A549 (cell line): ENCODE measurements around the gene MAP3K5. TPM values are rescaled to one million over a fixed set of nuclear protein-coding genes. Genes with fewer than 3 reads are reported as not detected.

ENCODE experiments used
- ATAC-seq, 2 experiments: fragments of 200-7000 bp in 1 of 2; fragments of >200 bp in 1 of 2; cut with Nextera tagmentation in 1 of 2; cut with Tn5 transposase in 1 of 2; 3 replicates each; pipeline versions ENCODE4 v1.8.0 to v1.9.1; 2018 to 2020; ENCODE audit warnings: mild to moderate bottlenecking in 1 of 2, moderate library complexity in 1 of 2
- CTCF ChIA-PET: fragments of 300-600 bp; sonication (Branson Sonifier 250); formaldehyde crosslinking; extraction: SDS; loops from one replicate; lab custom pipeline; 2021; ENCODE audit warnings: antibody characterized with exemption, inconsistent platforms; lab: Yijun Ruan, JAX
- POLR2A ChIA-PET: fragments of 350-600 bp; formaldehyde crosslinking; extraction: SDS; loops from one replicate; lab custom pipeline; 2021; ENCODE audit warnings: antibody characterized with exemption, inconsistent platforms; lab: Yijun Ruan, JAX
- DNase-seq, 2 experiments: peaks; one replicate each; pipeline versions ENCODE4 v3.0.0 to v3.0.0-alpha.2; 2011 to 2016; ENCODE audit warnings: low read depth in 1 of 2, low spot score in 1 of 2
- FAIRE-seq: peaks from 2 replicates; lab custom pipeline; 2011; peaks lifted over from hg19 to GRCh38; lab: Jason Lieb, UNC
- H3K27ac ChIP-seq, 2 experiments: fragments of >200 bp; sonication (Bioruptor Twin); formaldehyde crosslinking; 3 replicates each; pipeline ENCODE4 v1.5.1; 2016 to 2017
- H3K4me1 ChIP-seq: fragments of >200 bp; sonication (Bioruptor Twin); formaldehyde crosslinking; 3 replicates; pipeline ENCODE4 v1.6.1; 2016
- H3K4me2 ChIP-seq: fragments of >200 bp; sonication (Bioruptor Twin); formaldehyde crosslinking; 3 replicates; pipeline ENCODE4 v1.6.1; 2016
- H3K4me3 ChIP-seq: fragments of >200 bp; sonication (Bioruptor Twin); formaldehyde crosslinking; 3 replicates; pipeline ENCODE4 v1.5.1; 2016
- H3K9me3 ChIP-seq: fragments of >200 bp; sonication (Bioruptor Twin); formaldehyde crosslinking; 3 replicates; pipeline ENCODE4 v1.6.1; 2016
- ATOH8 ChIP-seq: fragments of 250-450 bp; sonication (Bioruptor Pico); IDR thresholded peaks from 2 replicates; pipeline ENCODE4 v1.5.0; 2020; ENCODE audit warnings: low read depth, mild to moderate bottlenecking, moderate library complexity
- BHLHE40 ChIP-seq: IDR thresholded peaks from 2 replicates; pipeline ENCODE4 v1.6.1; 2012; ENCODE audit warnings: low read depth, low read length, inconsistent platforms
- CBX8 ChIP-seq: fragments of 200-600 bp; sonication (generic); IDR thresholded peaks from 2 replicates; pipeline ENCODE4 v1.6.1; 2016
- CHD2 ChIP-seq: fragments of 150-350 bp; IDR thresholded peaks from 2 replicates; pipeline ENCODE4 v1.6.1; 2014; ENCODE audit warnings: low read length; ENCODE audit not compliant: partially characterized antibody
- CTCF ChIP-seq: fragments of >200 bp; sonication (Bioruptor Twin); formaldehyde crosslinking; IDR thresholded peaks from 3 replicates; pipeline ENCODE4 v1.5.1; 2016
- EHF ChIP-seq: fragments of 250-450 bp; sonication (Bioruptor Pico); IDR thresholded peaks from 2 replicates; pipeline ENCODE4 v1.5.0; 2020; ENCODE audit warnings: mild to moderate bottlenecking
- ELK1 ChIP-seq: fragments of 150-350 bp; IDR thresholded peaks from 2 replicates; pipeline ENCODE4 v1.6.1; 2014; ENCODE audit warnings: low read depth, mild to moderate bottlenecking, low read length
- EP300 ChIP-seq, 2 experiments: fragments of >200 bp; sonication (Bioruptor Twin); formaldehyde crosslinking; IDR thresholded peaks; 2 replicates in 1 of 2; 3 replicates in 1 of 2; pipeline ENCODE4 v1.6.1; 2016 to 2017
- ESRRA ChIP-seq: fragments of 150-350 bp; IDR thresholded peaks from 2 replicates; pipeline ENCODE4 v1.6.1; 2014; ENCODE audit warnings: mild to moderate bottlenecking, low read length, borderline replicate concordance
- FOSL2 ChIP-seq, 2 experiments: fragments of 450-650 bp in 1 of 2; fragments of >200 bp in 1 of 2; sonication (Bioruptor Twin) in 1 of 2; formaldehyde crosslinking; IDR thresholded peaks; 2 replicates each; pipeline versions ENCODE4 v1.5.0 to v1.6.1; 2016 to 2020; ENCODE audit warnings: mild to moderate bottlenecking in 1 of 2, moderate library complexity in 1 of 2
- FOXS1 ChIP-seq: fragments of 250-450 bp; sonication (Bioruptor Pico); IDR thresholded peaks from 2 replicates; pipeline ENCODE4 v1.5.0; 2020; ENCODE audit warnings: mild to moderate bottlenecking, moderate library complexity
- HOXB13 ChIP-seq: fragments of 250-450 bp; sonication (Bioruptor Pico); IDR thresholded peaks from 2 replicates; pipeline ENCODE4 v1.5.0; 2020; ENCODE audit warnings: low read depth, mild to moderate bottlenecking, moderate library complexity
- HOXB5 ChIP-seq: fragments of 250-450 bp; sonication (Bioruptor Pico); IDR thresholded peaks from 2 replicates; pipeline ENCODE4 v1.5.0; 2020; ENCODE audit warnings: mild to moderate bottlenecking, moderate library complexity
- KDM5A ChIP-seq: fragments of 200-600 bp; sonication (generic); IDR thresholded peaks from 2 replicates; pipeline ENCODE4 v1.6.1; 2016; ENCODE audit warnings: antibody characterized with exemption, mild to moderate bottlenecking
- NR3C1 ChIP-seq: fragments of >200 bp; sonication (Bioruptor Twin); formaldehyde crosslinking; IDR thresholded peaks from 3 replicates; pipeline ENCODE4 v1.6.1; 2017
- PBX3 ChIP-seq: IDR thresholded peaks from 2 replicates; pipeline ENCODE4 v1.6.1; 2012
- RAD21 ChIP-seq, 2 experiments: fragments of >200 bp in 1 of 2; sonication (Bioruptor Twin) in 1 of 2; formaldehyde crosslinking in 1 of 2; IDR thresholded peaks in 1 of 2; conservative IDR thresholded peaks in 1 of 2; 2 replicates in 1 of 2; 3 replicates in 1 of 2; pipeline ENCODE4 v1.6.1; 2012 to 2018; ENCODE audit warnings: inconsistent platforms in 1 of 2
- RNF2 ChIP-seq: fragments of 200-600 bp; sonication (generic); IDR thresholded peaks from 2 replicates; pipeline ENCODE4 v1.6.1; 2016; ENCODE audit warnings: low read depth, mild to moderate bottlenecking, antibody characterized with exemption, moderate library complexity, borderline replicate concordance
- SMC3 ChIP-seq: fragments of >200 bp; sonication (Bioruptor Twin); formaldehyde crosslinking; IDR thresholded peaks from 3 replicates; pipeline ENCODE4 v1.6.1; 2018; ENCODE audit warnings: inconsistent platforms
- TP53 ChIP-seq: fragments of 250-450 bp; sonication (Bioruptor Pico); IDR thresholded peaks from 2 replicates; pipeline ENCODE4 v1.5.0; 2021; ENCODE audit warnings: mild to moderate bottlenecking, moderate library complexity
- USF2 ChIP-seq: fragments of 450-650 bp; IDR thresholded peaks from 2 replicates; pipeline ENCODE4 v1.6.1; 2014; ENCODE audit warnings: antibody characterized with exemption
- ZFP36 ChIP-seq: fragments of 450-650 bp; IDR thresholded peaks from 2 replicates; pipeline ENCODE4 v1.6.1; 2014; ENCODE audit warnings: borderline replicate concordance; ENCODE audit not compliant: partially characterized antibody
- ZSCAN20 ChIP-seq: fragments of 250-450 bp; sonication (Bioruptor Pico); IDR thresholded peaks from 2 replicates; pipeline ENCODE4 v1.8.0; 2022; ENCODE audit warnings: mild to moderate bottlenecking, moderate library complexity
- WGBS: methylation state at CpG from one replicate; pipeline ENCODE4 v1.1.6; 2017; ENCODE audit errors: missing lambda C conversion rate; 5-methylcytosine and 5-hydroxymethylcytosine counted together
- polyA plus RNA-seq, 4 experiments: library from polyadenylated mRNA; depleted of rRNA in 3 of 4; stranded (reverse); fragments of >200 nt; fragmentation: RNase III in 1 of 4; extraction: RNeasy Plus Mini Kit Qiagen cat#74134 plus additional on column Dnase treatment in 1 of 4; gene quantifications; 2 replicates in 3 of 4; 3 replicates in 1 of 4; pipeline ENCODE4 v1.2.3, GENCODE V29; 2011 to 2017

MAP3K5 gene
- polyA plus RNA-seq, 2 of the 4 experiments (the other 2 are of a cell fraction), result 2.1 to 4.1 TPM

- ATAC-seq, result no peak
- H3K4me3 ChIP-seq, result no peak overlapping the region
- FAIRE-seq, result no peak
- no peaks in the 10 kb centered on the region for H3K9me3 ChIP-seq
- ChIA-PET POLR2A (no interaction called here), CTCF (interaction anchor here (1.0 to 1.4 kb wide), 3 partner anchors 17 to 43 kb away, joined by 3 to 4 read pairs (median 3); no protein-coding TSS in a partner anchor)
- H3K4me1 ChIP-seq, result no peaks in the 10 kb centered on the region
- no peak for TF ChIP-seq RAD21 (conservative IDR thresholded peaks at IDR 0.05 in 1 of 2, IDR thresholded peaks at IDR 0.05 in 1 of 2)
- no peak for TF ChIP-seq EHF
- TF ChIP-seq SMC3, result no peak
- TF ChIP-seq KDM5A, result no peak
- no peak for TF ChIP-seq FOSL2 (IDR thresholded peaks at IDR 0.05)
- no peak for TF ChIP-seq FOSL2 (CRISPR knock-in tag; IDR thresholded peaks at IDR 0.05)
- no peak for TF ChIP-seq BHLHE40
- TF ChIP-seq NR3C1, result no peak
- no peak for TF ChIP-seq HOXB5 (CRISPR knock-in tag)
- H3K4me2 ChIP-seq, result no peak overlapping the region
- 63% methylated on average over 3 of the region's 3 CpGs for WGBS
- DNase-seq, result no peak
- H3K27ac ChIP-seq, result no peak overlapping the region
Measured at GRCh38 chr6:136600818-136601217, 191.5 kb downstream of the MAP3K5 start.

- H3K4me1 ChIP-seq, result no peaks in the 10 kb centered on the region
- FAIRE-seq (no peak), ATAC-seq (no peak), DNase-seq (no peak)
- no peaks in the 10 kb centered on the region for H3K9me3 ChIP-seq
- 90% methylated on average over 10 of the region's 10 CpGs for WGBS
- no peak overlapping the region for H3K4me2 ChIP-seq
- no peak for TF ChIP-seq FOSL2 (IDR thresholded peaks at IDR 0.05)
- no peak for TF ChIP-seq FOSL2 (CRISPR knock-in tag; IDR thresholded peaks at IDR 0.05)
- TF ChIP-seq ZFP36, result no peak
- no peak for TF ChIP-seq ESRRA
- TF ChIP-seq CTCF, result no peak
- TF ChIP-seq RAD21 (conservative IDR thresholded peaks at IDR 0.05 in 1 of 2, IDR thresholded peaks at IDR 0.05 in 1 of 2), result no peak
- no peak for TF ChIP-seq EP300 (IDR thresholded peaks at IDR 0.05)
- POLR2A ChIA-PET, result no interaction called here
- no peak overlapping the region for H3K4me3 ChIP-seq
- CTCF ChIA-PET, result interaction anchor here (0.6 to 1.9 kb wide), 4 partner anchors 8 to 45 kb away, joined by 3 to 4 read pairs (median 3); no protein-coding TSS in a partner anchor
- H3K27ac ChIP-seq, result no peak overlapping the region
Measured at GRCh38 chr6:136599329-136600011, 192.8 kb downstream of the MAP3K5 start.

- 97% methylated on average over 3 of the region's 3 CpGs for WGBS
- Histone ChIP-seq H3K4me1 (peaks cover 7% of the 10 kb centered on the region; the same call in 2 of the 3 replicates), H3K4me2 (no peak overlapping the region), H3K27ac (no peak overlapping the region), H3K9me3 (no peaks in the 10 kb centered on the region), H3K4me3 (no peak overlapping the region)
- POLR2A ChIA-PET, result no interaction called here
- ATAC-seq, result no peak
- FAIRE-seq, result no peak
- CTCF ChIA-PET, result interaction anchor here (1.3 to 1.9 kb wide), 4 partner anchors 9 to 194 kb away, joined by 3 to 5 read pairs (median 4); partner anchors contain the start of gene MAP3K5
- no peak for DNase-seq
- TF ChIP-seq HOXB5 (CRISPR knock-in tag) (no peak), HOXB13 (CRISPR knock-in tag) (no peak), CBX8 (no peak), ZSCAN20 (no peak), CHD2 (no peak), EP300 (IDR thresholded peaks at IDR 0.05) (no peak), USF2 (no peak), ESRRA (no peak), ATOH8 (CRISPR knock-in tag) (no peak), PBX3 (no peak), FOXS1 (CRISPR knock-in tag) (no peak), RNF2 (no peak), SMC3 (no peak), RAD21 (conservative IDR thresholded peaks at IDR 0.05 in 1 of 2, IDR thresholded peaks at IDR 0.05 in 1 of 2) (no peak), TP53 (no peak), CTCF (no peak), ELK1 (no peak)
Measured at GRCh38 chr6:136598048-136598447, 194.2 kb downstream of the MAP3K5 start.
